HFFc6 (cell line): ENCODE measurements around the gene GPR107. TPM values are rescaled to one million over a fixed set of nuclear protein-coding genes. Genes with fewer than 3 reads are reported as not detected.
A peak's percentile ranks its signal among the peaks of the same experiment; 100 is the strongest.

ENCODE experiments used
- DNase-seq: peaks from one replicate; pipeline ENCODE4 v3.0.0-alpha.2; 2018
- H3K27ac Mint-ChIP-seq: 2 replicates; pipeline ENCODE4 v1.8.0; 2020; ENCODE audit warnings: mild to moderate bottlenecking, mixed read lengths
- H3K27me3 Mint-ChIP-seq: 2 replicates; pipeline ENCODE4 v1.8.0; 2021; ENCODE audit warnings: mild to moderate bottlenecking, moderate library complexity, mixed read lengths; ENCODE audit not compliant: insufficient read depth
- H3K36me3 Mint-ChIP-seq: 2 replicates; pipeline ENCODE4 v1.8.0; 2021; ENCODE audit warnings: low read depth, mixed read lengths
- H3K4me1 Mint-ChIP-seq: 2 replicates; pipeline ENCODE4 v1.8.0; 2020; ENCODE audit warnings: low read depth, mixed read lengths
- H3K4me3 Mint-ChIP-seq: 2 replicates; pipeline ENCODE4 v1.8.0; 2020; ENCODE audit warnings: mild to moderate bottlenecking, moderate library complexity, mixed read lengths
- H3K9me3 Mint-ChIP-seq: 2 replicates; pipeline ENCODE4 v1.8.0; 2020; ENCODE audit warnings: mild to moderate bottlenecking, mixed read lengths
- total RNA-seq, 6 experiments: library from RNA; stranded (reverse); fragmentation: NEBNext Ultra II Directional; extraction: Animal tissue kit (Norgen Biotek cat#: 25700); gene quantifications; 2 replicates in 1 of 6; 3 replicates in 5 of 6; pipeline ENCODE4 v1.2.3, GENCODE V29; 2021
- TF ChIP-seq, protein P1 (sequence below): fragments of 200-600 bp; sonication (generic); IDR thresholded peaks from 2 replicates; pipeline ENCODE4 v1.5.0; 2021; ENCODE audit warnings: antibody characterized with exemption, mild to moderate bottlenecking

Gene GPR107
- total RNA-seq, 6 experiments from 2014 or later = 44.9 to 51.2 (median 48.5) TPM

DNA sequence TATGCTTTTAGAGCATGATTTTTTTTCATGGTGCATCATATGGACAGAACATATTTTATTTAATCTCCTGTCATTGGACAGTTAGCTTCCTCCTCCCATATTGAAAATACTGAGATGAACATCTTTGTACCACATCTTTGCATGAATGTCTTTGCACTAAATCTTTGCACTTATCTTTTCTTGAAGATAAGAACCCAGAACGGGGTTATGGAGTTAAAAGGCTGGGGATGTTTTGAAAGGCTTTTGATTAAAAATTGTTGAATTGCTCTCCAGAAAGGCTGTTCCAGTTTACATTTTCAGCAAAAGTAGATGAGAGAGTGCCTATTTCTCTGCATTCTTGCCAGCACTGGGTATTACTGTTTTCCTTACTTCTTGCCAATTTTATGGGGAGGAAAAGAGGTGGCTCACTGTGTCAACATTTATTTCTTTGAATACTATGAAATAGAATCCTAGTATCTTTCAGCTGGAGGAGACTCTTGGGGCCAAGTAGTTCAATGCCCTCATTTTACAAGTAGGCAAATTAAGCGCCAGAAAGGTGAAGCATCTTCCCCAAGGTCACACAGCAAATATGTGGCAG is 125.7 kb downstream of the GPR107 start:
- TF ChIP-seq, protein P1, sequence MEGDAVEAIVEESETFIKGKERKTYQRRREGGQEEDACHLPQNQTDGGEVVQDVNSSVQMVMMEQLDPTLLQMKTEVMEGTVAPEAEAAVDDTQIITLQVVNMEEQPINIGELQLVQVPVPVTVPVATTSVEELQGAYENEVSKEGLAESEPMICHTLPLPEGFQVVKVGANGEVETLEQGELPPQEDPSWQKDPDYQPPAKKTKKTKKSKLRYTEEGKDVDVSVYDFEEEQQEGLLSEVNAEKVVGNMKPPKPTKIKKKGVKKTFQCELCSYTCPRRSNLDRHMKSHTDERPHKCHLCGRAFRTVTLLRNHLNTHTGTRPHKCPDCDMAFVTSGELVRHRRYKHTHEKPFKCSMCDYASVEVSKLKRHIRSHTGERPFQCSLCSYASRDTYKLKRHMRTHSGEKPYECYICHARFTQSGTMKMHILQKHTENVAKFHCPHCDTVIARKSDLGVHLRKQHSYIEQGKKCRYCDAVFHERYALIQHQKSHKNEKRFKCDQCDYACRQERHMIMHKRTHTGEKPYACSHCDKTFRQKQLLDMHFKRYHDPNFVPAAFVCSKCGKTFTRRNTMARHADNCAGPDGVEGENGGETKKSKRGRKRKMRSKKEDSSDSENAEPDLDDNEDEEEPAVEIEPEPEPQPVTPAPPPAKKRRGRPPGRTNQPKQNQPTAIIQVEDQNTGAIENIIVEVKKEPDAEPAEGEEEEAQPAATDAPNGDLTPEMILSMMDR = no peak
- H3K36me3 Mint-ChIP-seq = peaks cover 11% of the 10 kb centered on the region; the same call in 1 of the 2 replicates
- no peak for DNase-seq
- H3K9me3 Mint-ChIP-seq = no peaks in the 10 kb centered on the region
- H3K4me1 Mint-ChIP-seq = peaks cover 37% of the 10 kb centered on the region
- H3K27me3 Mint-ChIP-seq = no peaks in the 10 kb centered on the region; the same call in 1 of the 2 replicates
- no peak overlapping the region for H3K4me3 Mint-ChIP-seq
- H3K27ac Mint-ChIP-seq = 0 out of 2 replicates have a peak overlapping the region, but pooled peaks have one; percentile 7

DNA sequence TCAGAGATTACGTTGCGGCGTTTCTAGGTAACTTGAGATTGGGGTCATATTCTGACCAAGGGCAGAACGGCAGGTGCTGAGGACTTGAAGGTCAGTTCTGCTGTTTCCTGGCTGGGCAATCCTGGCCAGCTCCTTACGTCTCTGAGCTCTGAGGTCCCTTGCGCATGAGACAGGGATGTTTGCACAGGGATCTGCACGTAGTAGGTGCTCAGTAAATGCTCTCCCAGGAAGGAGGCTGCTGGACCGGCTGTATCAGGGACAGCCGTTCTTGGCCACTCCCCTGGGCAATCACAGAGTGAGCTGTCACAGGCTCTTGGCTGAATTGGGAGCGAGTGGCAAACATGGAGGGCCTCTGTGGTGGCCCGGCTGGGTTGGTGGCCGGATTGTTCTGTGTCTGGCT is 126.8 kb downstream of the GPR107 start:
- Mint-ChIP-seq H3K9me3 (no peaks in the 10 kb centered on the region), H3K4me1 (peaks cover 38% of the 10 kb centered on the region), H3K27ac (no peak overlapping the region), H3K36me3 (0 out of 2 replicates have a peak, but pooled peaks cover 6% of the 10 kb centered on the region), H3K4me3 (no peak overlapping the region), H3K27me3 (no peaks in the 10 kb centered on the region; the same call in 1 of the 2 replicates)
- no peak for DNase-seq
- TF ChIP-seq, protein P1 = no peak

DNA sequence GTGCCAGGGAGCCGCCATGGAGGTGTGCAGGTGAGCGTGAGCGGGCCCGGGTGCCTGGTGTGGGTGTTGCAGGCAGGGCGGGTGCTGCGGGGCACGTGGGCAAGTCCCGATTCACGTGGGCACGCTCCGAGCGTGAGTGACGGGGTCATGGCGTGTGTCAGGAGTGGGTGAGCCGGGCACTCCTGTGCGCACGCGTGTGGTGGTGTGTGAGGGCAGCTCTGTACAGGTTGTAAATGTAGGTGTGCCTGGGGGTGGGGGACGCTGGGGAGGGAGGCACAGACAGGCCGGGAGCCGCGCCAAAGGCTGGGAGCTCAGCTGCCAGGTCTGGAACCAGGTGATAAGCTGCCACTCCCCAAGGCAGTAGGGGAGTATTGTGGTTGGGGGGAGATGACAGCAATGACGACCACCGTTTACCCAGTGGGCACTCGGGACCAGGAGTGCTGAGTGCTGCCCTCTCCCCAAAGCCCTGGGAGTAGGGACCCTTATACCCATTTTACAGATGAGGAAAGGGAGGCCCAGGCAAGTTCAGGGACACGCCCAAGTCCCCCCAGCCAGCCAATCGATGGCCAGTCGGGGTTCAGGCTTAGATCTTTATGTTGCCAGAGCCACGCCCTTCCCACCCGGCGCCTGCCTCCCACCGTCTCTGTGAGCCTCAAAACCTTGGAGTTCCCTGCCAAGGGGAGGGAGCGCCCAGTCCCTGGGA is 128.1 kb downstream of the GPR107 start:
- Mint-ChIP-seq H3K36me3 (0 out of 2 replicates have a peak, but pooled peaks cover 6% of the 10 kb centered on the region), H3K4me1 (peaks cover 51% of the 10 kb centered on the region), H3K27me3 (no peaks in the 10 kb centered on the region; the same call in 1 of the 2 replicates), H3K9me3 (no peaks in the 10 kb centered on the region), H3K4me3 (no peak overlapping the region), H3K27ac (no peak overlapping the region)
- no peak for DNase-seq
- TF ChIP-seq, protein P1 = no peak

DNA sequence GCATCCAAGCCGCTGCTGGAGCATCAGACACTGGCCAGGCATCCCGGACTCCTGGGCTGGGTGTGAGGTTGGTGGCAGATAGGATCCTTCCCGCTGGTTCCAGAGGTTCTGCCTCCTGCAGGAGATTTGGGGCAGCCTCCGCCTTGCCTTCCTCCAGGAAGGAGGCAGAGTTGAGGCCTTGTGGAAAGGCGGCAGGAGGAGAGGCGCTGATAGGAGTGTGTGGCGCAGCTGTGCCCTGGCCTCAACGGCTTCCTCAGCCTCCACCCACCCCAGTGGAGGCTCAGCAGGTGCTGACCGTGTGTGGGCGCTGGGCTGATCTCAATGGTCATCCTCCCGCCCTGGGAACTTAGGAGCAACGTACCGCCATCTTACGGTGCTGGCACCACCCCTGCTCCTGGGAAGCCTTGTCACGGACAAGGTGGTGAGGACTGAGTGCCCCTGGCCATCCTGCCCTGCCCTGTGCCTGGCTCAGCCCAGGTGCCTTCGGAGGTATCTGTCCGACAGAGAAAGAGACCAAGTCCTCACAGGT is 128.7 kb downstream of the GPR107 start:
- TF ChIP-seq, protein P1 = no peak
- Mint-ChIP-seq H3K27ac (peak overlapping the region; percentile 85), H3K36me3 (0 out of 2 replicates have a peak, but pooled peaks cover 6% of the 10 kb centered on the region), H3K9me3 (no peaks in the 10 kb centered on the region), H3K27me3 (no peaks in the 10 kb centered on the region; the same call in 1 of the 2 replicates), H3K4me3 (no peak overlapping the region), H3K4me1 (peaks cover 57% of the 10 kb centered on the region)
- no peak for DNase-seq

DNA sequence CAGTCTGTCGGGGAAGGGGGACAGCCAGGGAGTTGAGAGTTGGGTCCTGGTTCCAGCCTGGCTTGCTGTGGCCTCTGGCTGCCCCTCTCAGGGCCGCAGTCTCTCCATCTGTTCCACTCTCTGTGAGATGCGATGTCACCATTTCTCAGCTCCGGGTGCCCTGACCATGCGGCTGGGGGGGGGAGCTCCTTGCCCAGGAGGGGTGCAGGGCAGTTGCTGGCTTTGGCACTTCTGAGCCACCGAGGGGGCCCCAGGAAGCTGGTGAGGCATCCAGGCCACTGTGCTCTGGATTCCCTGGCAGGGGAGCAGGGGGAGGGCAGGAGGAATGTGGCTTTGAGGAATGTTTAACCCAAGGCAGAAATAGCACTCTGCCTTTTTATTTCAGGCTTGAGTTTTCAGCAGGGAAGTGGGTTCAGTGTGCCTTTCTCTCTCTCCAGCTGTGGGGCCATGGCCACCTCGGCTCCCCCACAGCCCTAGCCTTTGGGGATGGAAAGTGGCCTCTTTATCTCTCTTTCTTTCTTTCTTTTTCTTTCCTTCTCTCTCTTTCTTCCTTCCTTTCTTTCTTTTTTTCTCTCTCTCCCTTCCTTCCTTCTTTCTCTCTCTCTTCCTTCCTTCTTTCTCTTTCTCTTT is 129.5 kb downstream of the GPR107 start:
- peak overlapping the region; percentile 78 for H3K4me3 Mint-ChIP-seq
- H3K4me1 Mint-ChIP-seq = peaks cover 64% of the 10 kb centered on the region
- H3K36me3 Mint-ChIP-seq = 0 out of 2 replicates have a peak, but pooled peaks cover 6% of the 10 kb centered on the region
- H3K9me3 Mint-ChIP-seq = no peaks in the 10 kb centered on the region
- no peaks in the 10 kb centered on the region; the same call in 1 of the 2 replicates for H3K27me3 Mint-ChIP-seq
- peak overlapping the region; percentile 85 for H3K27ac Mint-ChIP-seq
- peak; percentile 80 for DNase-seq
- TF ChIP-seq, protein P1 = no peak
